ENCODE results near the gene KSR1.
"Not testable (repeated sequence)": the region's sequence is repeated elsewhere in the genome, so short reads cannot be mapped to it uniquely, and the experiment has no call there.

The KSR1 gene

DNA sequence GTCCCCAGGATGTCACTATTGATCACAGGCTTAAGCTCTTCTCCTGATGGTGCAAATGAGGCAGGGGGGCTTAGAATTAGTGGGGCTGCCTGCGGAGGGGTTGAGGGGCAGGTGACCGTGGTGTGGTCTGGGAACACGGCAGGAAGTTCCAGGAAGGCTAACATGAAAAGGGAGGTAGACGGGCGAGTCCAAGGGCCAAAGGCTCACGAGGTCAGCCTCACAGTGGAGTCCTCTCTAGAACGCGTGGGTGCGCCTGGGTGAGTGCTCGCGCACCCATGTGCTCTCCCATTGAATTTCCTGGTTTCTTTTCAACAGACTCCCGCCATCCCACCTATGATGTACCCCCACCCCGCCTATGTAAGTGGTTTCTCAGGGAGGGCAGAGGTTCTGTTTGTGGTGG, 190.0 kb downstream of the KSR1 start:
- DNase-seq: no peak

- no peak for DNase-seq
Measured at GRCh38 chr17:27647765-27648164, 191.5 kb downstream of the KSR1 start.

DNA sequence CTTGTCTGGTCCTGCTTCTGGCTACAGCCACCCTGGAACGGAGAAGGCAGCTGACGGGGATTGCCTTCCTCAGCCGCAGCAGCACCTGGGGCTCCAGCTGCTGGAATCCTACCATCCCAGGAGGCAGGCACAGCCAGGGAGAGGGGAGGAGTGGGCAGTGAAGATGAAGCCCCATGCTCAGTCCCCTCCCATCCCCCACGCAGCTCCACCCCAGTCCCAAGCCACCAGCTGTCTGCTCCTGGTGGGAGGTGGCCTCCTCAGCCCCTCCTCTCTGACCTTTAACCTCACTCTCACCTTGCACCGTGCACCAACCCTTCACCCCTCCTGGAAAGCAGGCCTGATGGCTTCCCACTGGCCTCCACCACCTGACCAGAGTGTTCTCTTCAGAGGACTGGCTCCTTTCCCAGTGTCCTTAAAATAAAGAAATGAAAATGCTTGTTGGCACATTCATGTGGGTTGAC, 192.9 kb downstream of the KSR1 start:
- DNase-seq: not testable (repeated sequence)

DNA sequence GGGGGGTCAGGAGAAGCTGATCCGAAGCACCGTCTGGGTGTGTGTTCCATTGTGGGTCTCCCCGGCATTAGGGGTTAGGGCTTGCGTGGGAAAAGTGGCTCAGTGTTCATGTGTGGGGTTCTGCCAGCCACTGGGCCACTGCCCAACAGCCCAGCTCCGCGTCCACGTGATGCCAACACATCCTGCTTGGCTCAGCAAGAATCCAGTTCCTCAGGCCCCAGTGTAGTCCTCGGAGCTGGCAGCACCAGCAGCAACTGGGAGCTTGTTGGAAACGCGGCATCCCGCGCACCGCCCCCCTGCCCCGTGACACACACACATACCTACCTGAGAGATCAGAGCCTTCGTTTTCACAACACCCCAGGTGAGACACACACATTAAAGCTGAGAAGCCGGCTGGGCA, 193.7 kb downstream of the KSR1 start:
- no peak for DNase-seq

DNA sequence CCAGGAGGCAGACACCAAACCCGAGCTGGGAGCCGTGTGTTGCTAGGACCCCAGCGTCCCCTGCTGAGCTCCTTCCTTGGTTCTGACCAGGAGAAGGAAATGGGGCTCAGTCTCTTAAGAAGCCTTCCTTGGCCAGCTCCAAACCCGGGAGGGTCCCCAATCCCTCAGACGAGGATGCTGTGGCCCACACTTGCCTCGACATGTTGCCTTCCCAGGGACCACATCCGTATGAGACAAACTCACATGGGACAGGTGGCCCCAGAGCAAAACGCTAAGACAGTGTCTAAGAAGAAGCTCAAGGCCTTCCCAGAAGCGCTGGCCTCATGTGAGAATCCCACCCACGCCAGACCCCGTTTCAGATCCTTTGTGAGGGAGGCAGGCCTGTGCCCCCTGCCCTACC, 194.6 kb downstream of the KSR1 start:
- DNase-seq: no peak

DNA sequence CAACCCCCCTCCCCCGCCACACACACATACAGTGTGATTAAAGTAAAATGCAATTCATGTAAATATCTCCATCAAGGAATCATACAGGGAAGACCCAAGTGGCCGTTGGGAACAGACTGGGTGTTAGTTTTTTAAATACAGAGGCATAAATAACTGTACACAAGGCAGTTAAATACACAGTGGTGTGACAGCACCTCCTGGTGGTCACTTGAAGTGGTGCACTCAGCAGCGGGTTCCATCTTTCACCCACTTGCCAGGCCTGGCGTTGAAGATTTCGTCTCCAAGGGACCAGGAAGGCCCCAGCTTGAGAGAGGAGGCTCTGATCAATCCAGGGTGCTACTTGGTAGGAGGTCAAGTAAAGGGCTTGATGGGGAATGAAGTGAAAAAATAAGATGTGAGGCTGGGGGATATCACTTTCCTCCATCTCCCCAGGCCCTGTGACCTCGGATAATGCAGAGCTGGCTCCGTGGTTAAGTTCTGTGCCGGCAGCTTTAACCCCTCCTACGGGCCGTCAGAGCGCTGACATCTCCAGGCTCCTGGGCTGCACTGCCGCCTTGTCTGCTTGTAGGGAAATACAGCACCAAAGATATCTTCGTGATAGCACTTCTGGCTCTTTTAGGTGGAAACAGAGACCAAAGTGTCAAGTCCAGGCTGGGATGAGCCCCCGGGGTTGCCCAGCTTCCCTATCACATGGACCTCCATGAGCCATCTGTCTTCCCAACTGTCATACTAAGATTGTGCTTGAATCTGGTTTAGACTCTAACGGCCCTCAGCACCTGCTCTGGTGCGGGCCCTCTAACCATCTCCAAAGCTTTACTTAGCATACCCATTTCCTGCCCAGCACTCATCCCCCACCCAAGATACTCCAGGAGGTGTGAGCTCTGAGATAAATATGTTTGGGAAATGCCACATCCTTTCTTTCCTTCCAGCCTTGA, 195.4 kb downstream of the KSR1 start:
- DNase-seq: peak; percentile 90

GRCh38 chr17:27653449-27653971, 197.3 kb downstream of the KSR1 start:
- not testable (repeated sequence) for DNase-seq

- no peak for DNase-seq
Measured at GRCh38 chr17:27654136-27654535, 197.9 kb downstream of the KSR1 start.

- DNase-seq: peak; percentile 95
Measured at GRCh38 chr17:27654654-27655524, 198.6 kb downstream of the KSR1 start.

DNA sequence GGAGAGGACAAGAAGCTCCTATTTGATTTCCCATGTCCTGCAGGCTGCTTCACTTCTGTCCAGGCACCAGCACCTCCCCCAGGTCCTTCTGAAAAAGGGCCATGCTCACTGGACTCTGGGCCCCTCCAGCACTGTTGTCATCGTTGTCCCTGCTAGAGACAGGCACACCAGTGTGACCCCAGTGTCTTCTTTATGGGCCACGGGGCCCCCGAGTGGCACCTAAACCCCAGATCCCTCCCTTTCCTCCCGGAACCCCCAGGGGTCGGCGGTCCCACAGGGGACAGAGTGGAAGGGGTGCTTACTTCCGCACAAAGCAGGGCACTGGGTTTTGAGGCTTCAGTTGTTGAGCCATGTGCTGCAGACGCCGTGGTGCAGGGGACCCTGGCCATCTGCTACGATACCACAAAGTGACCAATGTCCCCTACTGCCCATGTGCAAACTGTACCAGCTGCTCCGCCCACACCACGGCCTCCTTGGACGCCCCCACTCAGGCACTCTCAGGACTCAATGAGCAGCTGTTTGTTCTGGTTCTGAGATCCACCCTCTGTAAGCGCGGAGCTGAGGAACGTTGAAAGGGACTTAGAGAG, 199.4 kb downstream of the KSR1 start:
- not testable (repeated sequence) for DNase-seq

DNA sequence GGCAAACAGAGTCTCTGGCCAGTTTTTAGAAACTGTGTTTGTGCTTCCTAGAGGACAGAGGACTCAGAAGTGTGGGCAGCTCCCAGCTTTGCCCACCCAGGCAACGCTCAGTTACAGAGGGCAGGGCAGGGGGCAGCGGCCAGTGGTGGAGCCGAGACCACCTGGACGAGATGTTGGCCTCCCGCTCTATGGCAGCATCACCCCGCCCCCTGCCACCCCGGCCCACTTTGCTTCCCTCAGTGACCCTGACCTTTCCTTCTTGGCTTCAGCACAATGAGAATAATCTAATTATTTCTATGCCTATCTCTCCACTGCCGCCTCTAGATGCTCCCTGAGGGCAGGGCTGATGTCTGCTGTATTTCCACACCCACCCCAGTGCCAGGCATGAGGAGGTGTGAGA, 200.4 kb downstream of the KSR1 start:
- not testable (repeated sequence) for DNase-seq

GRCh38 chr17:27657620-27658019, 201.4 kb downstream of the KSR1 start:
- peak; percentile 68 for DNase-seq

DNA sequence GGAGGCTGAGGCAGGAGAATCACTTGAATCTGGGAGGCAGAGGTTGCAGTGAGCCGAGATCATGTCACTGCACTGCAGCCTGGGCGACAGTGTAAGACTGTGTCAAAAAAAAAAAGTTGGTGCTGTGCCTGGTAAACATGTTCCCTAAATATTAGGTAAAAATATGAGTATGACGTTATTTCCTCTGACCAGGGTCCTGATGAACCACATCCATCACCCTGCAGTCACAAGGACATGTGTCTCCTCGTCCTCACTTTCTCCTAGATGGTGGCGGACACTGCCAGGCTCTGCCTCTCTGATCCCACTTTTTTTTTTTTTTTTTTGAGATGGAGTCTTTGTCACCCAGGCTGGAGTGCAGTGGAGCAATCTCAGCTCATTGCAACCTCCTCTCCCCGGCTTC, 203.4 kb downstream of the KSR1 start:
- DNase-seq: no peak

GRCh38 chr17:27660436-27660835, 204.2 kb downstream of the KSR1 start:
- DNase-seq: no peak

- no peak for DNase-seq
Measured at GRCh38 chr17:27663936-27664605, 207.8 kb downstream of the KSR1 start.

DNA sequence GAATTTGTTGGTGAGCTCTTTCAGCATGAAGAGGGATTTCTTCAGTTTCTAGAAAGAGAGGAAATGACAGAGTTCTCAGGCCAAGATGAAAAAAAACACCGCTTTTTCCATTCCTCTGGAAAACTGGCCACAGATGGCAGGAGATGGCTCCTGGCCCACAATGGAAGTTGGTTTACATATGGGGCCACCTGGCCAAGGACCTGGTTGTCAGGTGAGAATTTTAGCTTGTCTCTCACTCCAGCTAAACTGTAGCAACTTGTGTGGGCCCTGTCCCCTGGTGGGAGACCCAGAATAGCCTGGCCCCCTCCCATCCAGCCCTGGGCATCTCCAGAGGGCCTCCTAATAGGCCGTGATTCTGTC, 208.3 kb downstream of the KSR1 start:
- no peak for DNase-seq

DNA sequence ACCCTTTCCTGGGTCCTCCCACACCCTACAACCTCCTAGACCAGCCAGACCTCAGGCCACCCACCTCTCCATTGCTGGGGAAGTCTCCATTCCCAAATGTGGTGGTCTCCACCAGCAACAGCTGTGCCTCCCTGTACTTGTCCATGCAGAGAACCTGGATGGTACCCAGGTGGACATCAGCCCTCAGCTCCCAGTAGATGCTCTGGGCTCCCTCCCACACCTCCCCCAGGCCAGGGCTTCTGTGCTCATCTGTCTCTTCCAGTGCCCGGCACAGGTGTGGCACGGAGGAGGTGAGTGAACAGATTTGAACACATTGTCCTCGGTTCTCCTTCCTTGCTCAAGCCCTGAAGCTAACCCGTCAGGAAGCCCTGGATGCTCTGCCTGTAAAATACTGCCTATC, 209.3 kb downstream of the KSR1 start:
- no peak for DNase-seq

DNA sequence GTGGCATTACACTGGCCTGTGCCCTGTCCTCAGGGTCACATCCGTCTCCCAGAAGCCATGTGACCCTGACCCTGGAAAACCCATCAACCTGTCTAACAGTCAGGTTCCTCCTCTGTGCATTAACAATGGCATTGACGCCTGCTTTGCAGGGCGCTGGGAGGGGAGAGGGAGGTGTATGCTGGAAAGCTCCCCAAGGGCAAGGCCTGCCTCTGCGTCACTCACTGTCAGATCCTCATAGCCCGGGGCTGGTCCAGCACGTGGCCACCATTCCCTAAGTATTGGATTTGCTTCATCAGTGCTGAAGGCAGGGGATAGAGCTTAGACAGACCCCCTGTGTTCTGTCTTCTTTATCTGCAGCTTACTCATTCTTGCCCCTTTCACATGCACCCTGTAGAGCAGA, 210.0 kb downstream of the KSR1 start:
- not testable (repeated sequence) for DNase-seq

DNA sequence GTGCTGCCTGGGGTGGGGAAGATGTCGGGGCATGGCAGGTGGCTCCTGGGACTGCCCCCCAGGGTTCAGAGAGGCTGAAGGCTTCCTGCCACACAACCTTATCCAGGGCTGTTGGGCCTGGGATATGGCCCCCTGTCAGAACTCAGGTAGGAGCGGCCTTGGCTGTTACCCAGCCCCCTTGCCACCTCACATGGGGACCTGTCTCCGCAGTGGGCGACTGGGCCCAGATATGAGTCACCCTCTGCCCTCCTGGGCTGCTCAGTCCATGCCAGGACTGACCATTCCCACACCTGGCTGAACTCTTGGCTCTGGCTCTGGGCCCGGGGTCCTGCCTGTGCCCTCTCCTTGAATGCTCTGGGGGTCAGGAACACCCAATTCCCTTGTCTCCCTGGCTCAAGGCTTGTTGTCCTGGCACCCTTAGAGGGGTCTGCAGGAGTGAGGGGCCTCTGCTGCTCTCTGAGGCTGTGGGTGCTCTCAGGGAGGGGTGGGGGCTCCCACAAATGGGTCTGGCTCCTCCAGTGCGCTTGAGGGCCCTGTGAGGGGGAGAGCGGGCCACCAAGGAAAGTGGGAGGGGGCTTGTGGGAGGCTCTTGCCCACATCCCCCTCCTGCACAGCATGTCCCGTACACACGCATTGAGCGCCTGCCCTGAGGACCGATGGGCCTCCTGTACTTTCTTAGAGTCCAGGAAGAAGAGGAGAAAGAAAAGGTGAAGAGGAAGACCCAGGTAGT, 210.7 kb downstream of the KSR1 start:
- no peak for DNase-seq

- DNase-seq: no peak
Measured at GRCh38 chr17:27667656-27668487, 211.6 kb downstream of the KSR1 start.

DNA sequence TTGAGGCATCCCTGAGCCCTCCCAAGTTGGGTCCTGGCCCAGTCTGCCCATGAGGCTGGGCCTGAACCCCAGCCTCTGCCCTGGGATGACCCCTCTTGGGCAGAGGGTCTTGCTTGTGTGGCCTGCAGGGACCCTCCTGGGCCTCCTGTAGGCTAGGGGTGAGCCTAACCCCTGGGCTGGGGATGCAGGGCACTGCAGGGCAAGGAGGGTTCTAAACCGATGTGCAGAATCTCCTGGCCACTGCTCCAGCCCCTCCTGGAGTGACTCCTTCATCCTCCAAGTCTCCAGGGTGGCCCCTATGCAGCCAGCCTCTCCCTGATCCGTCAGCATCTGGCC, 212.2 kb downstream of the KSR1 start:
- DNase-seq: no peak
